ENCODE data around the gene CFAP299. TPM values are rescaled to one million over a fixed set of nuclear protein-coding genes. Genes with fewer than 3 reads are reported as not detected.

Gene CFAP299
- total and polyA plus RNA-seq, 2 of the 13 experiments (the other 11 are each of a cell fraction or from before 2014, with no cell fraction given): not detected

GRCh38 chr4:80486603-80487002 lies 151.1 kb downstream of the CFAP299 start:
- Histone ChIP-seq H3K9ac (ENCODE audit: insufficient read depth, low read depth, low read length) (no peak overlapping the region), H2AFZ (ENCODE audit: low read length) (no peak overlapping the region), H4K20me1 (ENCODE audit: insufficient read depth, low read length) (no peaks in the 10 kb centered on the region), H3K4me1 (ENCODE audit: insufficient read depth, low read length) (no peaks in the 10 kb centered on the region), H3K4me3 (replicated peaks in 1 of 3; ENCODE audit: insufficient read depth in 1 of 3, low read depth in 2 of 3, low read length in 3 of 3) (no peak overlapping the region), H3K4me2 (ENCODE audit: low read depth, low read length) (no peak overlapping the region), H3K9me3 (ENCODE audit: low read length) (no peaks in the 10 kb centered on the region), H3K36me3 (replicated peaks in 1 of 2; ENCODE audit: control insufficient read depth in 1 of 2, insufficient read depth in 2 of 2, low read length in 2 of 2) (no peaks in the 10 kb centered on the region), H3K27me3 (ENCODE audit: control insufficient read depth in 1 of 2, insufficient read depth in 2 of 2, low read length in 2 of 2) (0 out of 5 replicates have a peak, but pooled peaks cover 0 to 2% of the 10 kb centered on the region in 2 experiments), H3K79me2 (ENCODE audit: insufficient read depth, low read length) (no peaks in the 10 kb centered on the region), H3K27ac (ENCODE audit: extremely low read length, insufficient read depth, low read length) (no peak overlapping the region)
- DNase-seq (ENCODE audit: low spot score) (no peak), ATAC-seq (no peak), FAIRE-seq (no peak)
- BruUV-seq (replicated peaks): no TSS peak
- in situ Hi-C loops (cut with HindIII; ENCODE audit: extremely low pct_ligation_motif_present, low pct_unique_long_range_greater_than_20kb) (no loop called here), intact Hi-C loops (cut with micrococcal nuclease; ENCODE audit: unreplicated experiment) (no loop called here)
- WGBS (ENCODE audit: low lambda C conversion rate): 0% methylated on average over 3 of the region's 3 CpGs
- POLR2A ChIA-PET: no interaction called here
- CTCF ChIA-PET (ENCODE audit: low intra/inter-chr PET ratio, low total read pairs): no interaction called here
- TF ChIP-seq FOXA3 (CRISPR knock-in tag; IDR thresholded peaks at IDR 0.05) (no peak), ZNF598 (CRISPR knock-in tag; IDR thresholded peaks at IDR 0.05; ENCODE audit: borderline replicate concordance) (no peak), ZBTB39 (CRISPR knock-in tag; IDR thresholded peaks at IDR 0.05) (no peak), BRCA1 (CRISPR knock-in tag; IDR thresholded peaks at IDR 0.05) (no peak), SMC3 (IDR thresholded peaks at IDR 0.05; ENCODE audit: low read length) (no peak)

- in situ Hi-C loops (cut with HindIII; ENCODE audit: extremely low pct_ligation_motif_present, low pct_unique_long_range_greater_than_20kb): no loop called here
- H3K4me2 ChIP-seq (ENCODE audit: low read depth, low read length): no peak overlapping the region
- FAIRE-seq: no peak
- H3K79me2 ChIP-seq (ENCODE audit: insufficient read depth, low read length): no peaks in the 10 kb centered on the region
- CTCF ChIA-PET (ENCODE audit: low intra/inter-chr PET ratio, low total read pairs): no interaction called here
- 70% methylated on average over 4 of the region's 4 CpGs for WGBS (ENCODE audit: low lambda C conversion rate)
- H3K4me3 ChIP-seq (replicated peaks in 1 of 3; ENCODE audit: insufficient read depth in 1 of 3, low read depth in 2 of 3, low read length in 3 of 3): no peak overlapping the region
- ATAC-seq: no peak
- TF ChIP-seq CHD2 (IDR thresholded peaks at IDR 0.05; ENCODE audit: low read depth, low read length) (no peak), ZSCAN21 (CRISPR knock-in tag; IDR thresholded peaks at IDR 0.05; ENCODE audit: borderline replicate concordance) (no peak), ZBTB33 (CRISPR knock-in tag; IDR thresholded peaks at IDR 0.05) (no peak), NR2F6 (IDR thresholded peaks at IDR 0.05) (no peak), NR2F6 (CRISPR knock-in tag; IDR thresholded peaks at IDR 0.05) (no peak), ISX (CRISPR knock-in tag; conservative IDR thresholded peaks at IDR 0.05) (no peak), SRSF4 (IDR thresholded peaks at IDR 0.05; ENCODE audit: low read depth, low read length, poor library complexity, severe bottlenecking) (no peak), SRSF1 (optimal IDR thresholded peaks at IDR 0.05; ENCODE audit: low read depth, low read length) (no peak), FOXK2 (IDR thresholded peaks at IDR 0.05) (no peak), ZNF788 (CRISPR knock-in tag; IDR thresholded peaks at IDR 0.05; ENCODE audit: borderline replicate concordance) (no peak), RORA (CRISPR knock-in tag; IDR thresholded peaks at IDR 0.05) (no peak)
- no TSS peak for BruUV-seq (replicated peaks)
- no peak overlapping the region for H2AFZ ChIP-seq (ENCODE audit: low read length)
- H3K9ac ChIP-seq (ENCODE audit: insufficient read depth, low read depth, low read length): no peak overlapping the region
- H3K4me1 ChIP-seq (ENCODE audit: insufficient read depth, low read length): no peaks in the 10 kb centered on the region
- POLR2A ChIA-PET: no interaction called here
- DNase-seq (ENCODE audit: low spot score): no peak
- no peaks in the 10 kb centered on the region for H3K9me3 ChIP-seq (ENCODE audit: low read length)
- H3K27ac ChIP-seq (ENCODE audit: extremely low read length, insufficient read depth, low read length): no peak overlapping the region
- no peaks in the 10 kb centered on the region for H3K36me3 ChIP-seq (replicated peaks in 1 of 2; ENCODE audit: control insufficient read depth in 1 of 2, insufficient read depth in 2 of 2, low read length in 2 of 2)
- H4K20me1 ChIP-seq (ENCODE audit: insufficient read depth, low read length): no peaks in the 10 kb centered on the region
- intact Hi-C loops (cut with micrococcal nuclease; ENCODE audit: unreplicated experiment): no loop called here
- no peaks in the 10 kb centered on the region for H3K27me3 ChIP-seq (ENCODE audit: control insufficient read depth in 1 of 2, insufficient read depth in 2 of 2, low read length in 2 of 2)
Observed at GRCh38 chr4:80489798-80490197, 154.3 kb downstream of the CFAP299 start.

All from HepG2 (cell line).